Cardiac septum (tissue), 1 donor: ENCODE measurements around the gene GNA14. TPM values are rescaled to one million over a fixed set of nuclear protein-coding genes. Genes with fewer than 3 reads are reported as not detected.
"Not testable (repeated sequence)": the region's sequence is repeated elsewhere in the genome, so short reads cannot be mapped to it uniquely, and the experiment has no call there.

Source experiments
- DNase-seq: peaks from one replicate; pipeline ENCODE4 v3.0.0-alpha.2; 2020; ENCODE audit warnings: low spot score
- intact Hi-C: fragments of 100-400 bp; cut with DNase I; formaldehyde crosslinking; loops from one replicate; pipeline ENCODE4 v1.14.0; 2022
- long read RNA-seq: library from polyadenylated mRNA; unstranded; transcript quantifications from one replicate; pipeline ENCODE4 v2.0.0, GENCODE V29; 2021
- total RNA-seq: library from RNA; stranded (reverse); fragmentation: NEBNext Ultra II Directional; extraction: Animal tissue kit (Norgen Biotek cat#: 25700); gene quantifications from one replicate; pipeline ENCODE4 v1.2.1, GENCODE V29; 2021
- donor health status: DM: no; HTN: no; CAD: no.

The GNA14 gene
- 2.7 TPM for total RNA-seq
- long read RNA-seq, partial matches to known transcripts: 1 of 5 reads
- long read RNA-seq, other reads (novel, unspliced or antisense): 2 of 5 reads

DNA sequence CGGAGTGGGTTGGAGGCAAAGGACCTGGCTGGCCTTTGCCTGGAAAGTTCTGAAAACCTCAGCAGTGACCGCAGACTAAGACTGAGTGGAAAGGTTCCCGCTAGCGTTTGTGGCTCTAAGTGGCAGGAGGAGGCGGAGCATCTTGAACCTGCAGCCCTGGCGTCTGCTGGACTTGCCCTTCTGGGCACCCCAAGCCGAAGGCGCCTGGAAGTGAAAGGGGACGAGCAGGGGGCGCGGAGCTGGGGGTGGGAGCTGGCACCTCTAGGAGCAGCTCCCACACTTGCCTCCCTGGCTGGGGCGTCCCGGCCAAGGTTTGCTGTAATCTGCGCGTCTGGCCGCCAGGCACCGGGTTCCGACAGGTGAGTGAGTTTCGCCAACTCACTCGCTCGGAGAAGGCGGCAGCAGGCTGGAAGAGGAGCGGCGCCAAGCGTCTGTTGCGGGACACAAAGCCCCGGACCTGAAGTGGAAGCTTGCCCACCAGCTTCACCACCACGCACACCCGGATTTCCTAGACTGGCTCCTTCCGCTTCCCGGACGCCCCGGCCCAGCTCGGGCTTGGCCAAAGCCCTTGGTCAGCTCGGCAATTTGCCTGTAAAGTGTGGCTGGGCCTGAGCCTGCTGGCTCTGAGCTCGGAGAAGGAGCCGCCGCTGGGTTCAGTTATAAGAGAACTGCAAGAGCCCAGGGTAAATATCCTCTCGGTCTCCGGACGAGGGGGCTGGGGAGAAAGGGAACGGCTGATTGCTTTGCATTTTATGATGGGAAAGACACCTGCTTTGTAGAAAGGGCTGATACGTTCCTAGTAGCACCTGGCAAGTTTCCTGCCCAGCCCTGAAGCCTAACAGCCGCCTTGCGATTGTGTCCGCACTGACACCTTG lies at the start of gene GNA14:
Gene GNA14, minus strand, starts transcription at position 89 of the 875 bp plus-strand sequence. CDS start 529 bp downstream, outside the sequence.
- intact Hi-C loops: loop anchor here (2.0 to 10.0 kb wide), 2 partner anchors 134 to 192 kb away; no protein-coding TSS in a partner anchor
- DNase-seq: peak; percentile 79

- intact Hi-C loops: no loop called here
- no peak for DNase-seq
These were observed 49.3 kb upstream of the GNA14 start for GRCh38 chr9:77697238-77697984.

GRCh38 chr9:77690723-77691122 lies 42.6 kb upstream of the GNA14 start:
- intact Hi-C loops, DNase-seq: not testable (repeated sequence)

DNA sequence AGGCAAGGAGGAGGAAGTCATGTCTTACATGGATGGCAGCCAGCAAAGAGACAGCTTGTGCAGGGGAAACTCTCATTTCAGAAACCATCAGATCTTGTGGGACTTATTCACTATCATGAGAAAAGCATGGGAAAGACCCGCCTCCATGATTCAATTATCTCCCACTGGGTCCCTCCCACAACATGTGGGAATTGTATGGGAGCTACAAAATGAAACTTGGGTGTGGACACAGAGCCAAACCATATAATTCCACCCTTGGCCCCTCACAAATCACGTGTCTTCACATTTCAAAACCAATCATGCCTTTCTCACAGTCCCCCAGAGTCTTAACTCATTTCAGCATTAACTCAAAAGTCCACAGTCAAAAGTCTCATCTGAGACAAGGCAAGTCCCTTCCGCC lies 42.0 kb upstream of the GNA14 start:
- intact Hi-C loops, DNase-seq: not testable (repeated sequence)

- DNase-seq, intact Hi-C loops: not testable (repeated sequence)
These were observed 39.6 kb upstream of the GNA14 start for GRCh38 chr9:77687737-77688136.

GRCh38 chr9:77680581-77680980 lies 32.5 kb upstream of the GNA14 start:
- intact Hi-C loops: no loop called here
- DNase-seq: no peak

DNA sequence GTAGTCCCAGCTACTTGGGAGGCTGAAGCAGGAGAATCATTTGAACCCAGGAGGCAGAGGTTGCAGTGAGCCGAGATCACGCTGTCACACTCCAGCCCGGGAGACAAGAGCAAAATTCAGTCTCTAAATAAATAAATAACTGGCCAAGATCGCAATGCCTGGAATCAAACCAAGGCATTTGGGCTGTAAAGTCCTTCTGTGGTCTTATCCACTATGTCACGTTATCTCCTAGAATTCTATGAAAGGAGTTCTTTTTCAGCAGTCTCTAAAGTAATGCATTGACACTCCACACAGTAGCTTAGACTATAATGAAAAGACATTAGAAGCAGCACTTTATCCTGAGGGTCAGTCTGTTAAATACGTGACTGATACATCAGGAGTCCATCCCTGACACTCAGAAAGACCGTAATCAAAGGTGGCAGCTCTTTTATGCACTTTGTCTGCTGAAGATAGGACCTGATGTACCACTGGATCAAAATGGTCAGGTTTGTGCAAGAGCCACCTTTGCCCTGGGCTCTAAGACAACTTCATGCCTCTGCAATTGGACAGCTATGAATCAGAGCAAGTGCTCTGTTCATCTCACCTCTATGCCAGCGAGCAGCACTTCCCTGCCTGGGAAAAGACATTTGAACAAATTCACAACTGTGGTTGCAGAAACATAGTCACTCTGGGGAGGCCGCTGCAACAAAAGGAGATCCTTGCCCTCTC lies 31.7 kb upstream of the GNA14 start:
- intact Hi-C loops: loop anchor here (10.0 kb wide), 1 partner anchor 75 kb away; no protein-coding TSS in a partner anchor

DNA sequence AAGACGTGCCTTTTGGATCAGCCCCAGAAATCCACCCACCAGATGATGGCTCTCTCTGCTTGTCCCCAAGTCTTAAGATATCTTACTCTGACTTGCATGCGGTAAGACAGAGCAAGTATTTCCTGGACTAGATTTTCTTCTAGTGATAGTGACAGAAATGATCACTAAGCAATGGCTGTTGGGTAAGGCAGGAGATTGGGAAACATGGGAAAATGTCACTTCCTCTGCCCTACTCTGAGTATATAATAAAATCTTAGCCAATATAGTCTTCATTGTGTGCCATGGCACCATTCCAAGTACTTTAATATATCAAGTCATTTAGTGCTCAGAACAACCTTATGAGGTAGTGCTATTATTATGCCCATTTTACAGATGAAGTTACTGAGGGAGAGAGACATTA lies 31.0 kb upstream of the GNA14 start:
- intact Hi-C loops: loop anchor here (10.0 kb wide), 1 partner anchor 76 kb away; no protein-coding TSS in a partner anchor
- no peak for DNase-seq

More for the DNA sequence above, 31.7 kb upstream of the GNA14 start:
- no peak for DNase-seq

GRCh38 chr9:77677957-77678535 lies 29.9 kb upstream of the GNA14 start:
- intact Hi-C loops: loop anchor here (10.0 kb wide), 1 partner anchor 77 kb away; no protein-coding TSS in a partner anchor
- DNase-seq: no peak

DNA sequence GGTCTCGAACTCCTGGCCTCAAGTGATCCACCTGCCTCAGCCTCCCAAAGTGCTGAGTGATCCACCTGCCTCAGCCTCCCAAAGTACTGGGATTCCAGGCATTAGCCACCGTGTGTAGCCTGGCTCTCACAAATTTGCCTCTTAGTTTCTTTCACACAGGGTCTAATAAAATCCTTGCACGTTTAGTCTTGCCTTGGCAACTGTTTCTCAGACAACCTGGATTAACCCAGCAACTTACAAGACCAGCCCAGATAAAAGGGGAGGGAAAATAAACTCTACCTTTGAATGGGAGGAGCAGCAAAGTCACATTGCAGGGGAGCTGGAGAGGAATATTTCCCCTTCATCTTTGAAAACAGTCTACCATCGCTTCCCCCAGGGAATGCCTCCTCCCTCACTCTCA lies 29.3 kb upstream of the GNA14 start:
- intact Hi-C loops: loop anchor here (10.0 kb wide), 1 partner anchor 77 kb away; no protein-coding TSS in a partner anchor
- DNase-seq: no peak

GRCh38 chr9:77673941-77674791 lies 26.0 kb upstream of the GNA14 start:
- no peak for DNase-seq
- intact Hi-C loops: loop anchor here (10.0 kb wide), 1 partner anchor 81 kb away; no protein-coding TSS in a partner anchor

DNA sequence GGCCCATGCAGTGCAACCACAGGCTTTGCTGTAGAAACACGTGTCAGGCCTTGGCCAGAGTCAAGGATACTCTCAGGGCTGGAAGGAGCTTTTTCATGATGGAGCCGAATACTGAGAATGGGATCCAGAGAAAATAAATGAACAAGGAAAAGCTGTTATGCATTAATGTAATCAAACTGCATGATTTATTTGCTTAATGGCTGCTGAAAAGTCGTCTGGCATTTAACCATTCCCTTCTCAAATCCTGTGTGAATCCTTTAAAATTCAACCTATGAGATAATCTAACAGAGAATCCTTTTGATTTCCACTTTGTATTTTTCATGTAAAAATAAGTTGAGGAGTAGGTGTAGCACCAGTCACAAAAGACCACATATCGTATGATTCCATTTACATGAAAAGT lies 24.1 kb upstream of the GNA14 start:
- DNase-seq: no peak
- intact Hi-C loops: loop anchor here (10.0 kb wide), 1 partner anchor 83 kb away; no protein-coding TSS in a partner anchor

- DNase-seq: no peak
- intact Hi-C loops: no loop called here
These were observed 19.0 kb upstream of the GNA14 start for GRCh38 chr9:77667151-77667550.

GRCh38 chr9:77663754-77664153 lies 15.6 kb upstream of the GNA14 start:
- intact Hi-C loops: no loop called here
- no peak for DNase-seq

DNA sequence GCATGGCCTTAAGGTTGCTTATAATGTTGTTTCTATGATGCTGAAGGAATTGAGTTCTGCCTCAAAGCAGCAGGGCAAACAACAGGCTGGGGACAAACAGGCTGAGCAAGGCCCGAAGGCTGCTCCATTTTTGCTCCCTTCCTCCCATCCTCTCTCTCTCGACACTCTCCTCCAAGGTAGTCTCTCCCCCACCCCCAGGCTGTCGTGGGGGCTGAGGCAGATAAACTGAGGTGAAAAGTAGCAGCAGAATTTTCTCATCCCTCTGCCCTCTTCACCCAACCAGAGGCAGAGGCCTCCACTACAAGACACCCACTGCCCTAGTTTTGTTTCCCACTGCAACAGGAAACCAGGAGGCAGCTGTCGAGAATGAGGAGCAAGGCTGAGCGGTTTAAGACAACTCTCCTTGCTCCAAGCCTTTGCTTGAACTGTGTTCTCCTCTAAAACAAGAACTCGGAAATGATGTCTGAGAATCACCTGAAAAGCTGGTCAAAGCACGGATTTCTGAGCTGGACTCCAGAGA lies 13.5 kb upstream of the GNA14 start:
- DNase-seq: no peak
- intact Hi-C loops: no loop called here

DNA sequence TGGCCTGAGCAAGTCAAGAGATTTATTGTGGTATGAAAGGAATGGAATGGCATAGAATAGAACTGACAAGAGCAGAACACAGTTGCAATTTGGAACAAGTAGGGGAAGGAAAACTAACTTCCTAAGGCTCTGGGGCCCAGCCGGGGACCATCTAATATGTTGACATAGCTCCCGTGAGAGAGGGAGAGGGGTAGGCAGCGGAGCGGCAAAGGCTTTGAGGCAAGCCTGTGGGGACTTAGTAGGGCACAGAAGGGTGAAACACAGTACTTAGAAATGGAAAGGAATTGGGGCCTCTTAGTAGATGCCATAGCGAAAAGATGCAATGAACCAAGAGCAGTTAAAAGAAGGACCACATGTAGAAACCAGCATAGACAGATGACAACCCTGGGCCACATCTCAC lies 11.8 kb upstream of the GNA14 start:
- DNase-seq: no peak
- intact Hi-C loops: no loop called here

DNA sequence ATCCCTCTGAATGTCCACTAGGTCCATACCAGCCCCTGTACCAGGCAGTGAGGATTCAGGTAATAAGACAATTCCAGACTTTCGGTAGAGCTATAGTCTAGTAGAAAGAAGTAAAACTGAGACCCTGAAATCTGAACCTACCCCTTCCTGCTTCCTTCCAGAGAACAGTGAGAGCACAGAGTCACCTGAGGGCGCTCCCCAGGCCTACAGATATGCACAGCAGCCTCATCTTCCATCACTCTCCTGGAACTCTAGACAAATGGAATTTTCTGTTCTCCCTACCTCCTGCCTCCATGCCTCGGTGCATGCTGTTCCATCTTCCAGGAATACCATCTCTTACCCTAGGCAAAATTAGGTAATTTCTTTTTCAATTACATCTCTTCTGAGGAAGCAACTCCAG lies 3.1 kb upstream of the GNA14 start:
- no peak for DNase-seq
- intact Hi-C loops: no loop called here
